AG04450 (cell line): ENCODE data around the gene MUC6. TPM values are rescaled to one million over a fixed set of nuclear protein-coding genes. Genes with fewer than 3 reads are reported as not detected.

Experiments used
- CTCF ChIA-PET: fragments of 300-600, 350-600 bp; formaldehyde crosslinking; extraction: SDS; loops from one replicate; lab custom pipeline; 2022; ENCODE audit warnings: antibody characterized with exemption, inconsistent platforms; lab: Charles Lee
- POLR2A ChIA-PET: fragments of 350-600 bp; formaldehyde crosslinking; extraction: SDS; loops from one replicate; lab custom pipeline; 2021; ENCODE audit warnings: antibody characterized with exemption, inconsistent platforms; lab: Yijun Ruan, JAX
- DNase-seq: peaks from one replicate; pipeline ENCODE4 v3.0.0-alpha.2; 2011; ENCODE audit warnings: low read depth, low spot score
- H3K27ac ChIP-seq: one replicate; pipeline ENCODE4 v1.5.1; 2012; ENCODE audit warnings: low read depth, low read length, control low read depth
- H3K27me3 ChIP-seq: one replicate; pipeline ENCODE4 v1.6.0; 2012; ENCODE audit warnings: low read length; ENCODE audit not compliant: control insufficient read depth, insufficient read depth
- H3K4me3 ChIP-seq: 2 replicates; pipeline ENCODE4 v1.5.1; 2011; ENCODE audit warnings: mild to moderate bottlenecking, low read depth, low read length, control low read depth
- H3K9me3 ChIP-seq: 2 replicates; pipeline ENCODE4 v1.5.1; 2012; ENCODE audit warnings: low read length; ENCODE audit not compliant: control insufficient read depth, insufficient read depth
- polyA plus RNA-seq: library from polyadenylated mRNA; depleted of rRNA; stranded (reverse); fragments of >200 nt; gene quantifications from 2 replicates; pipeline ENCODE4 v1.2.3, GENCODE V29; 2011
- TF ChIP-seq, protein P1 (sequence below): IDR thresholded peaks from 2 replicates; pipeline ENCODE4 v1.5.1; 2011; ENCODE audit warnings: low read depth, low read length, control low read depth, inconsistent platforms

Gene MUC6
- polyA plus RNA-seq, 1 experiment, result not detected

- CTCF ChIA-PET, result no interaction called here
- no peak overlapping the region for H3K4me3 ChIP-seq
- POLR2A ChIA-PET, result no interaction called here
- no peak overlapping the region for H3K27ac ChIP-seq
- DNase-seq, result no peak
- TF ChIP-seq, protein P1, sequence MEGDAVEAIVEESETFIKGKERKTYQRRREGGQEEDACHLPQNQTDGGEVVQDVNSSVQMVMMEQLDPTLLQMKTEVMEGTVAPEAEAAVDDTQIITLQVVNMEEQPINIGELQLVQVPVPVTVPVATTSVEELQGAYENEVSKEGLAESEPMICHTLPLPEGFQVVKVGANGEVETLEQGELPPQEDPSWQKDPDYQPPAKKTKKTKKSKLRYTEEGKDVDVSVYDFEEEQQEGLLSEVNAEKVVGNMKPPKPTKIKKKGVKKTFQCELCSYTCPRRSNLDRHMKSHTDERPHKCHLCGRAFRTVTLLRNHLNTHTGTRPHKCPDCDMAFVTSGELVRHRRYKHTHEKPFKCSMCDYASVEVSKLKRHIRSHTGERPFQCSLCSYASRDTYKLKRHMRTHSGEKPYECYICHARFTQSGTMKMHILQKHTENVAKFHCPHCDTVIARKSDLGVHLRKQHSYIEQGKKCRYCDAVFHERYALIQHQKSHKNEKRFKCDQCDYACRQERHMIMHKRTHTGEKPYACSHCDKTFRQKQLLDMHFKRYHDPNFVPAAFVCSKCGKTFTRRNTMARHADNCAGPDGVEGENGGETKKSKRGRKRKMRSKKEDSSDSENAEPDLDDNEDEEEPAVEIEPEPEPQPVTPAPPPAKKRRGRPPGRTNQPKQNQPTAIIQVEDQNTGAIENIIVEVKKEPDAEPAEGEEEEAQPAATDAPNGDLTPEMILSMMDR, result no peak
- H3K9me3 ChIP-seq, result peaks cover 17% of the 10 kb centered on the region; the same call in 1 of the 2 replicates
- peaks cover 5% of the 10 kb centered on the region for H3K27me3 ChIP-seq
These were observed 35.8 kb upstream of the MUC6 start for GRCh38 chr11:1072116-1072820.

- no peak overlapping the region for H3K27ac ChIP-seq
- H3K27me3 ChIP-seq, result peaks cover 5% of the 10 kb centered on the region
- H3K9me3 ChIP-seq, result peaks cover 13% of the 10 kb centered on the region; the same call in 1 of the 2 replicates
- ChIA-PET POLR2A (no interaction called here), CTCF (no interaction called here)
- TF ChIP-seq, protein P1, result no peak
- no peak for DNase-seq
- H3K4me3 ChIP-seq, result no peak overlapping the region
These were observed 35.1 kb upstream of the MUC6 start for GRCh38 chr11:1071571-1072115.

DNA sequence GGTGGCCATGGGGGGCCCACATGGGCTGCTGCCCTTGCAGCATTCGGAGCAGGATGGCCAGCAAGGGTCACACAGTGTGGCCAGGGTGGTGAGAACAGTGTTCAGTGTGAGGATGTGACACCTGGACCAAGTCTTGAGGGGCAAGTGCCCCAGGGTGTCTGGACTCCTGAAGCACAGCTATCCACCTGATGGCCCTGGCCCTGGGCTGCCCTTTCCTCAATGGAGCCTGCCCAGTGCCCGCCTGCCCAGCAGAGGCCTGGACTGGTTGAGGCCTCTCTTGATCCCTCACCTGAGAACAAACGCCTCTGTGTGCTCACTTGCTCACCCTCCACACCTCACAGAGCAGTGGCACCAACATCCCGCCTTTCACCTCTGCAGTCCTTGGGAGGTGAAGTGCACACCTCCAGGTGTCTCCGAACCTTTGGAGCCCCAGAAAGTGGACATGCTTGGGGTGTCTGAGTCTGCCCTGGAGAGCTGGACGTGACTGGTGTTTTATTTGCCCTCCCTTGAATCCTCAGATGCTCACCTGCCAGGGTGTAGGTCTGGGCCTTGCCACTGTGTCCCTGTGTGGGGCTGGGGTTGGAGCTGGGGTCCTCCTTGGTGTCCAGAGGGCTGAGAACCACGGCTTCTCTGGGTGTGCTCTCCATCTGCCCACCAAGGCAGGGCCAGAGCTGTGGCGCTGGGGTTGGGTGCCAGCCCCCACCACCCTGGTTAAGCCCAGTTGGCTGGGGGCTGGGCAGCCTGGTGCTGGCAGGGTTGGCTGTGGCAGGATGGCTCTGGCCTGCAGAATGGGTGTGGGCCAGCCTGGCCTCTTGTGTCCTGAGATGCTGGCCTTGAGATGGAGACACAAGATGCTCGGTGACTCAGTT is 34.3 kb upstream of the MUC6 start:
- TF ChIP-seq, protein P1, result no peak
- ChIA-PET CTCF (no interaction called here), POLR2A (no interaction called here)
- peaks cover 5% of the 10 kb centered on the region for H3K27me3 ChIP-seq
- H3K27ac ChIP-seq, result no peak overlapping the region
- peaks cover 13% of the 10 kb centered on the region; the same call in 1 of the 2 replicates for H3K9me3 ChIP-seq
- H3K4me3 ChIP-seq, result no peak overlapping the region
- DNase-seq, result no peak

- ChIA-PET POLR2A (no interaction called here), CTCF (no interaction called here)
- H3K27me3 ChIP-seq, result peaks cover 2% of the 10 kb centered on the region
- TF ChIP-seq, protein P1, result no peak
- no peak overlapping the region for H3K27ac ChIP-seq
- peaks cover 5% of the 10 kb centered on the region; the same call in 1 of the 2 replicates for H3K9me3 ChIP-seq
- no peak overlapping the region for H3K4me3 ChIP-seq
- no peak for DNase-seq
These were observed 33.2 kb upstream of the MUC6 start for GRCh38 chr11:1069740-1070139.
